ENCODE data around the gene FOXJ3. TPM values are rescaled to one million over a fixed set of nuclear protein-coding genes. Genes with fewer than 3 reads are reported as not detected.

Gene FOXJ3
- total and polyA plus RNA-seq, 2 of the 13 experiments (the other 11 are each of a cell fraction or from before 2014, with no cell fraction given) = 16.6 to 48.5 TPM

GRCh38 chr1:42364089-42364488, 29.1 kb upstream of the FOXJ3 start:
- ChIA-PET CTCF (ENCODE audit: low intra/inter-chr PET ratio, low total read pairs) (no interaction called here), POLR2A (no interaction called here)
- no peak overlapping the region for H2AFZ ChIP-seq (ENCODE audit: low read length)
- no peaks in the 10 kb centered on the region for H3K36me3 ChIP-seq (replicated peaks in 1 of 2; ENCODE audit: control insufficient read depth in 1 of 2, insufficient read depth in 2 of 2, low read length in 2 of 2)
- no peaks in the 10 kb centered on the region for H3K79me2 ChIP-seq (ENCODE audit: insufficient read depth, low read length)
- no peaks in the 10 kb centered on the region for H4K20me1 ChIP-seq (ENCODE audit: insufficient read depth, low read length)
- in situ Hi-C loops (cut with HindIII; ENCODE audit: extremely low pct_ligation_motif_present, low pct_unique_long_range_greater_than_20kb) = no loop called here
- 28% methylated on average over 6 of the region's 6 CpGs for WGBS (ENCODE audit: low lambda C conversion rate)
- FAIRE-seq = no peak
- DNase-seq (ENCODE audit: low spot score) = no peak
- no peak overlapping the region for H3K9ac ChIP-seq (ENCODE audit: insufficient read depth, low read depth, low read length)
- no peak overlapping the region for H3K4me3 ChIP-seq (replicated peaks in 1 of 3; ENCODE audit: insufficient read depth in 1 of 3, low read depth in 2 of 3, low read length in 3 of 3)
- H3K9me3 ChIP-seq (ENCODE audit: low read length) = no peaks in the 10 kb centered on the region
- no TSS peak for BruUV-seq (replicated peaks)
- H3K4me1 ChIP-seq (ENCODE audit: insufficient read depth, low read length) = 0 out of 2 replicates have a peak, but pooled peaks cover 6% of the 10 kb centered on the region
- H3K27me3 ChIP-seq (ENCODE audit: control insufficient read depth in 1 of 2, insufficient read depth in 2 of 2, low read length in 2 of 2) = no peaks in the 10 kb centered on the region
- no peak overlapping the region for H3K27ac ChIP-seq (ENCODE audit: extremely low read length, insufficient read depth, low read length)
- intact Hi-C loops (cut with micrococcal nuclease; ENCODE audit: unreplicated experiment) = no loop called here
- no peak for ATAC-seq
- TF ChIP-seq REL (CRISPR knock-in tag; conservative IDR thresholded peaks at IDR 0.05) (no peak), ZNF775 (CRISPR knock-in tag; IDR thresholded peaks at IDR 0.05; ENCODE audit: borderline replicate concordance) (no peak), RXRA (CRISPR knock-in tag; IDR thresholded peaks at IDR 0.05) (no peak), AKAP8 (CRISPR knock-in tag; IDR thresholded peaks at IDR 0.05) (no peak), CEBPG (CRISPR knock-in tag; IDR thresholded peaks at IDR 0.05) (no peak), ZNF607 (CRISPR knock-in tag; IDR thresholded peaks at IDR 0.05; ENCODE audit: borderline replicate concordance) (no peak), ARNT (IDR thresholded peaks at IDR 0.05) (no peak), HIVEP1 (CRISPR knock-in tag; IDR thresholded peaks at IDR 0.05) (no peak)
- TF ChIP-seq, protein P1, sequence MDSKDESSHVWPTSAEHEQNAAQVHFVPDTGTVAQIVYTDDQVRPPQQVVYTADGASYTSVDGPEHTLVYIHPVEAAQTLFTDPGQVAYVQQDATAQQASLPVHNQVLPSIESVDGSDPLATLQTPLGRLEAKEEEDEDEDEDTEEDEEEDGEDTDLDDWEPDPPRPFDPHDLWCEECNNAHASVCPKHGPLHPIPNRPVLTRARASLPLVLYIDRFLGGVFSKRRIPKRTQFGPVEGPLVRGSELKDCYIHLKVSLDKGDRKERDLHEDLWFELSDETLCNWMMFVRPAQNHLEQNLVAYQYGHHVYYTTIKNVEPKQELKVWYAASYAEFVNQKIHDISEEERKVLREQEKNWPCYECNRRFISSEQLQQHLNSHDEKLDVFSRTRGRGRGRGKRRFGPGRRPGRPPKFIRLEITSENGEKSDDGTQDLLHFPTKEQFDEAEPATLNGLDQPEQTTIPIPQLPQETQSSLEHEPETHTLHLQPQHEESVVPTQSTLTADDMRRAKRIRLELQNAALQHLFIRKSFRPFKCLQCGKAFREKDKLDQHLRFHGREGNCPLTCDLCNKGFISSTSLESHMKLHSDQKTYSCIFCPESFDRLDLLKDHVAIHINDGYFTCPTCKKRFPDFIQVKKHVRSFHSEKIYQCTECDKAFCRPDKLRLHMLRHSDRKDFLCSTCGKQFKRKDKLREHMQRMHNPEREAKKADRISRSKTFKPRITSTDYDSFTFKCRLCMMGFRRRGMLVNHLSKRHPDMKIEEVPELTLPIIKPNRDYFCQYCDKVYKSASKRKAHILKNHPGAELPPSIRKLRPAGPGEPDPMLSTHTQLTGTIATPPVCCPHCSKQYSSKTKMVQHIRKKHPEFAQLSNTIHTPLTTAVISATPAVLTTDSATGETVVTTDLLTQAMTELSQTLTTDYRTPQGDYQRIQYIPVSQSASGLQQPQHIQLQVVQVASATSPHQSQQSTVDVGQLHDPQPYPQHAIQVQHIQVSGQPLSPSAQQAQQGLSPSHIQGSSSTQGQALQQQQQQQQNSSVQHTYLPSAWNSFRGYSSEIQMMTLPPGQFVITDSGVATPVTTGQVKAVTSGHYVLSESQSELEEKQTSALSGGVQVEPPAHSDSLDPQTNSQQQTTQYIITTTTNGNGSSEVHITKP (CRISPR knock-in tag; IDR thresholded peaks at IDR 0.05; ENCODE audit: low read depth) = no peak
- TF ChIP-seq, protein P2, sequence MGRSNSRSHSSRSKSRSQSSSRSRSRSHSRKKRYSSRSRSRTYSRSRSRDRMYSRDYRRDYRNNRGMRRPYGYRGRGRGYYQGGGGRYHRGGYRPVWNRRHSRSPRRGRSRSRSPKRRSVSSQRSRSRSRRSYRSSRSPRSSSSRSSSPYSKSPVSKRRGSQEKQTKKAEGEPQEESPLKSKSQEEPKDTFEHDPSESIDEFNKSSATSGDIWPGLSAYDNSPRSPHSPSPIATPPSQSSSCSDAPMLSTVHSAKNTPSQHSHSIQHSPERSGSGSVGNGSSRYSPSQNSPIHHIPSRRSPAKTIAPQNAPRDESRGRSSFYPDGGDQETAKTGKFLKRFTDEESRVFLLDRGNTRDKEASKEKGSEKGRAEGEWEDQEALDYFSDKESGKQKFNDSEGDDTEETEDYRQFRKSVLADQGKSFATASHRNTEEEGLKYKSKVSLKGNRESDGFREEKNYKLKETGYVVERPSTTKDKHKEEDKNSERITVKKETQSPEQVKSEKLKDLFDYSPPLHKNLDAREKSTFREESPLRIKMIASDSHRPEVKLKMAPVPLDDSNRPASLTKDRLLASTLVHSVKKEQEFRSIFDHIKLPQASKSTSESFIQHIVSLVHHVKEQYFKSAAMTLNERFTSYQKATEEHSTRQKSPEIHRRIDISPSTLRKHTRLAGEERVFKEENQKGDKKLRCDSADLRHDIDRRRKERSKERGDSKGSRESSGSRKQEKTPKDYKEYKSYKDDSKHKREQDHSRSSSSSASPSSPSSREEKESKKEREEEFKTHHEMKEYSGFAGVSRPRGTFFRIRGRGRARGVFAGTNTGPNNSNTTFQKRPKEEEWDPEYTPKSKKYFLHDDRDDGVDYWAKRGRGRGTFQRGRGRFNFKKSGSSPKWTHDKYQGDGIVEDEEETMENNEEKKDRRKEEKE (IDR thresholded peaks at IDR 0.05) = no peak
- H3K4me2 ChIP-seq (ENCODE audit: low read depth, low read length) = no peak overlapping the region
